ENCODE results near the gene PKM.
A peak's percentile ranks its signal among the peaks of the same experiment; 100 is the strongest.

The PKM gene

DNA sequence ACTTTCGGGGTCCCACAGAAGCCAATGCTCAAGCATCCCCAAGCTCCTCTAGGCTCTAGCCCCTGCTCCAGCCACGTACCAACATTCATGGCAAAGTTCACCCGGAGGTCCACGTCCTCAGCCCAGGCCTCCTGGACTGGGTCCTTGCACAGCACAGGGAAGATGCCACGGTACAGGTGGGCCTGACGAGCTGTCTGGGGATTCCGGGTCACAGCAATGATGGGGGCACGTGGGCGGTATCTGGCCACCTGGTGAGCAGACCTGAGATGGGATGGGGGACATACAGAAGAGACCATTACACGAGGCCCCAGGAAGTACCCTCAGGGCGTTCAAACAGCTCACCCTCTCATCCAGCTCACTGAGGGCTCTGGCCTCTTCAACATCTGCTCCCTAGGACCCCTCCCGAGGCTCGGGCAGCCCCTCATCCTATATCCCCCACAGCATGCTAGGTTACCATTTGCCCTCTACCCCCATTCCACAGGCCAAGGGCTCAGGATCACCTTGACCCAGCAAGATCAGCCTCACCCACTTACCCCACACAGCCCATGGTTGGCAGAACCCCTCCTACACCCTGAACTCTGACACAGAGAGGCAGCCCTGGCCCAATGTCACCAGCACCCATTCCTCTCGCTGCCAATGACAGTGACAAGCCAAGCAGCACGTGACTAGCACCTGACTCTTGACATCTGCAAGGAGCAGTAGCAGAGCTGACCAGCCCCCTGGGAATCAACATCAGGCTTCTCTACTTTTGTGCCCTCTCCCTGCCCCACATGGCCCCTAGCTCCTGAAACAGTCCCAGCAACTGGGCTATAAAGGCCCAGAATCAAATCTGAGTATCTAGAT, 30.4 kb downstream of the PKM start:
- no peak for DNase-seq (ENCODE audit: low read depth, low spot score)

- DNase-seq (ENCODE audit: low read depth, low spot score): peak; percentile 45
Measured at GRCh38 chr15:72199721-72200212, 31.2 kb downstream of the PKM start.

- no peak for DNase-seq (ENCODE audit: low read depth, low spot score)
Measured at GRCh38 chr15:72199205-72199515, 31.8 kb downstream of the PKM start.

- DNase-seq (ENCODE audit: low read depth, low spot score): no peak
Measured at GRCh38 chr15:72198356-72199204, 32.4 kb downstream of the PKM start.

DNA sequence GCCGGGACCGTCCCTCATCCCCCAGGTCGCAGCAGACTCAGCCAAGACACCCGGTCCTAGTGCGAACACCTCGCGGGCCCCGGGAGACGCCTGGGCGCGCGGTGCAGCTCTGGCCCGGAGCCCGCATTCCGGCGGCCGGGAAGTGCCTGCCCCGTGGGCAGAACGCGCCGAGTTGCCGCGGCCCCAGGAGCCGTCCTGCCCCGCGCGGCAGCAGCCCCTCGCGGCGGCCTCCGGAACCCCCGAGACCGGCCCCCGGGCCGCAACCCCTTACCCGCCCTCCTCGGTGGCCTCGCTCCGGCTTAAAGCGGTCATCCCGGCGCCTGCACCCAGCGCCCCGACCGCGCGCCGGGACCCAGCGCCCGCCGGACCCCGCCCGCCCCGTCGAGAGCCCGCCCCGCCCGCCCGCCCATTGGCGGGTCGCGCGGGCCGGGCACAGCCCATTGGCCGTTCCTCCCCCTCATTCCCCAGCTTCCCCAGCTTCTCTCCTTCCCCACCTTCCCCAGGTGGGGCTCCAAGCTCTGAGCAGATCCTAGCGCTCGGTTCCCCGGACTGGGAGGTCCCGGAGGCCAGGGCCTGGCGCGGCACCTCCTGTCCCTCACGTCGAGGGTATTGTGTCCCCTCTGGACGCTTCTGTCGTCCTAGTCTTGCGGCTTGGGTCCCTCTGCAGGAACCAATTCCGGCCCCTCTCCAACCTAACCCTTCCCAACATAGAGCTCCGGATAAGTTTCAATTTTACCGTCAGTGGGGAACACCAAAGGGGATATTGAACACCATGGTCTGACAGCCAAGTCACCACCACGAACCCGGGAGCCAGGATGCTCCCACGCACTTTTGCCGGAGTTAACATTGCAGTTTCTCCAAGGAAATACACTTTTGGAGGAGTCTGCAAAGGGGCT, 33.3 kb downstream of the PKM start, which contains the start of gene GRAMD2A:
Gene GRAMD2A (minus strand): TSS at position 328 of the 896 bp plus-strand sequence.
- DNase-seq (ENCODE audit: low read depth, low spot score): no peak

GRCh38 chr15:72197041-72197459, 33.9 kb downstream of the PKM start:
- DNase-seq (ENCODE audit: low read depth, low spot score): no peak

DNA sequence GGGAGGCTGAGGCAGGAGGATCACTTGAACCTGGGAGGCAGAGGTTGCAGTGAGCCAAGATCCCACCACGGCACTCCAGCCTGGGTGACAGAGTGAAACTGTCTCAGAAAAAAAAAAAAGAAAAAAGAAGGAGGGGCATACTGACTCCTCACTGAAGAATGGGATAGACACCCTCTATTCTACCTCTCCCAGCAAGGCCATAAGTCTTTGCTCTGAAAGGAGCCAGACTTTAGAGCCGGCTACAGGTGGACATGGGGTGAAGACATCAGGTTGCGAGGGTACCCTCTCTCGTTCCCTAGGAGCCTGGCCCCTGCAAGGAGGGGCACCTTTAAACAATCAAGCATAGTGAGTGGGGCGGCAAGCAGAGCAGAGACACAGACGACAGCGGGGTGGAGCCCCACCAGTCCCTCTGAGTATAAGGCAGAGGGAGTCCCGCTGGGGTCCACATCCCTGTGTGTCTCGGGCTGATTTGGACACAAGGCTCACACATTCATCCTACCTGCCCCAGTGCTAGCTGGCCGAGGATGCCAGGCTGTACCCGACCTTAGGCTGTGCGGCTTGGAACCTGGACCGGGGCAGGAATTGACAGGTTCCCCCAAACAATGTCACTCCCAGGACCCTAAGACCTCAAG, 34.5 kb downstream of the PKM start:
- no peak for DNase-seq (ENCODE audit: low read depth, low spot score)

- no peak for DNase-seq (ENCODE audit: low read depth, low spot score)
Measured at GRCh38 chr15:72195101-72195511, 35.9 kb downstream of the PKM start.

DNA sequence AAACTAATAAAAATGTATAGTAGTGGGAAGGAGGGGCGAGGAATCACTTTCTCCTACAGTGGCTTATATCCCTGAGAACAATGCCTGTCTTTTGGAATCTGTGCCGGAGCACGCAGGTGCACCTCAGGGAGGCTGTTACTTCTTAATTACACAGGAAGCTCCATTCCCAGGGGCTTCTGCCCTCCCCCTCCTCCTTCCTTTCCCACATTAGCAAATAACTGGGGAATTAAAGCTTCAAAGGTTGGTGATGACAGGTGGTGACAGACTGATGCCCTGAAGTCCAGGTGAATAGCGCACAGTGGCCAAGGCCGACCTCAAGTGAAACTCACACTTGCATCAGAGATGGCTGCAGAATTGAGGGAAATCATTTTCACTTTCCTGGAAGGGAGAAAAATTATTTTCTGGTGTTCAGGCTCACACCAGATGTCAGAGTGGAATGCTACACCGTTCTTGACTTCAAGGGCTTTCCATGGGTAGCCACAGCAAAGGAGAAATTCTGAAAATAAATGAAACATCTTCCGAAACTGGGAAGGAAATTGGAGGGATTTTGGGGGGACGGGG, 37.1 kb downstream of the PKM start:
- no peak for DNase-seq (ENCODE audit: low read depth, low spot score)

- no peak for DNase-seq (ENCODE audit: low read depth, low spot score)
Measured at GRCh38 chr15:72192416-72192815, 38.6 kb downstream of the PKM start.

- DNase-seq (ENCODE audit: low read depth, low spot score): no peak
Measured at GRCh38 chr15:72189250-72189902, 41.6 kb downstream of the PKM start.

DNA sequence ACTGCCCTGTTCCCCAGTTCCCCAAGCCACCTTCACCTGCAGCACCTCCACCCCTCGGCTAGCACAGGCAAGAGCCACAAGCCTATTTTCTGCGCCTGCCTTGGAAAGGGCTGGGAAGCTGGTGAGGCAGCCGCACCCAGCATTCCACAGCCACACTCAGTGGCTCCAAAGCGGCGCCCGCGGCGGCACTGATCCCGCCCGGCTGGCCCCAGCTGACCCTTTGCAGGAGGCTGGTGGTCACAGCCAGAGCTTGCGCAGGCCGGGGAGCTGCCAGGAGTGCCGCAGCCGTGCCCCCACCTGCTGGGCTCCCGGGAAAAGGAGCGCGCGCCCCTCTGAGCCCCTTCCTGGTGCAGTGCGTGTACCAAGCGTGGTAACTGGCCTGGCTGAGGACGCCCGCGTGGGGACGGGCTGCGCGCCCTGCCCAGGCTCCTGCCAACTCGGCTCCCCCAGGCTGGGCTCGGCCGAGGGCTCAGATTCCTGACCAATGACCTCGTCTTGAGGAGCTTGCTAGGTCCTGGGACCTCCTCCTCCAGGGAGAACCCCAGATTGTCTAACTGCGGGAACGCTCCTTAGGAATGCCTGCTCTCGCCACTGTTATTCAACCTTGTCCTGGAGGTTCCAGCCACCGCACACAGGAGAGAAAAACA, 46.7 kb downstream of the PKM start:
- no peak for DNase-seq (ENCODE audit: low read depth, low spot score)

GRCh38 chr15:72183781-72184164, 47.2 kb downstream of the PKM start:
- no peak for DNase-seq (ENCODE audit: low read depth, low spot score)

DNA sequence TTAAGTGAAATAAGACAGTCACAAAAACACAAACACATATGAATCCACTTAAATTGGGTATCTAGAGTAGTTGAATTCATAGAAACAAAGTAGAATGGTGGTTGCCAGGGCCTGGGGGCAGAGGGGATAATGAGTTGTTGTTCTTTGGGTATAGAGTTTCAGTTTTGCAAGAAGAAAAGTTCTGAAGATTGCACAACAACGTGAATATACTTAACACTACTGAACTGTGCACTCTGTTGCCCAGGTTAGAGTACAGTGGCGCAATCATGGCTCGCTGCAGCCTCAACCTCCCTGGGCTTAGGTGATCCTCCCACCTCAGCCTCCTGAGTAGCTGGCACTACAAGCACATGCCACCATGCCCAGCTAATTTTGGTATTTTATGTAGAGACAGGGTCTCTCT, 48.3 kb downstream of the PKM start:
- no peak for DNase-seq (ENCODE audit: low read depth, low spot score)

DNA sequence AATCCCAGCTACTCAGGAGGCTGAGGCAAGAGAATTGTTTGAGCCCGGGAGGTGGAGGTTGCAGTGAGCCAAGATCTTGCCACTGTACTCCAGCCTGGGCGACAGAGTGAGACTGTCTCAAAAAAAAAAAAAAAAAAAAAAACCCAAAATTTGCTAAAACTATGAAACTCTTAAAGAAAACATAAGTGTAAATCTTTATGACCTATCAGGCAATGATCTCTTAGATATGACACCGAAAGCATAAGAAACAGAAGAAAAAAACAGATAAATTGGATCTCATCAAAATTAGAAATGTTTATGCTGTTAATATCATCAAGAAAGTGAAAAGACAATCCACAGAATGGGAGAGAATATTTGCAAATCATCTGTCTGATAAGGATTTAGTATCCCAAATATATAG, 48.7 kb downstream of the PKM start:
- DNase-seq (ENCODE audit: low read depth, low spot score): no peak

GRCh38 chr15:72180761-72181324, 50.1 kb downstream of the PKM start:
- DNase-seq (ENCODE audit: low read depth, low spot score): no peak

GRCh38 chr15:72179950-72180581, 50.9 kb downstream of the PKM start:
- DNase-seq (ENCODE audit: low read depth, low spot score): no peak

- DNase-seq (ENCODE audit: low read depth, low spot score): no peak
Measured at GRCh38 chr15:72178976-72179585, 51.9 kb downstream of the PKM start.

- no peak for DNase-seq (ENCODE audit: low read depth, low spot score)
Measured at GRCh38 chr15:72176743-72177142, 54.2 kb downstream of the PKM start.

Measured in activated CD4-positive, CD25-positive, alpha-beta regulatory T cell treated with anti-CD3 and anti-CD28 coated beads, Interleukin-2, amount 50 U/mL, for 16 hours (primary cell).